HepG2 (cell line): ENCODE data around the gene CARMIL3. TPM values are rescaled to one million over a fixed set of nuclear protein-coding genes. Genes with fewer than 3 reads are reported as not detected.
A peak's percentile ranks its signal among the peaks of the same experiment; 100 is the strongest.

Experiments
- CBX1 ChIP-seq: IDR thresholded peaks from one replicate; pipeline ENCODE4 v1.6.1; 2016; ENCODE audit warnings: antibody characterized with exemption, low read depth
- KDM4B ChIP-seq: sonication (generic); formaldehyde crosslinking; IDR thresholded peaks from 2 replicates; pipeline ENCODE4 v1.4.0; 2020; ENCODE audit warnings: missing genetic modification reagents
- KDM5A ChIP-seq: fragments of 200-600 bp; sonication (generic); IDR thresholded peaks from 2 replicates; pipeline ENCODE4 v1.7.0; 2018; ENCODE audit warnings: antibody characterized with exemption, mild to moderate bottlenecking, low read length, borderline replicate concordance
- MBD4 ChIP-seq: IDR thresholded peaks from 2 replicates; pipeline ENCODE4 v1.6.1; 2012; ENCODE audit warnings: low read length, inconsistent platforms, borderline replicate concordance
- MBNL3 ChIP-seq: fragments of 250-450 bp; sonication (Bioruptor Pico); conservative IDR thresholded peaks from 2 replicates; pipeline ENCODE4 v1.8.0; 2022; ENCODE audit warnings: mild to moderate bottlenecking, inconsistent platforms
- NFE2L2 ChIP-seq: fragments of 150-350 bp; IDR thresholded peaks from 2 replicates; pipeline ENCODE4 v1.6.1; 2014; ENCODE audit warnings: low read length
- SETDB1 ChIP-seq: sonication (generic); formaldehyde crosslinking; IDR thresholded peaks from 2 replicates; pipeline ENCODE4 v1.5.1; 2020; ENCODE audit warnings: missing genetic modification reagents, mild to moderate bottlenecking, borderline replicate concordance
- SIN3A ChIP-seq: IDR thresholded peaks from 2 replicates; pipeline ENCODE4 v1.6.1; 2011; ENCODE audit warnings: low read depth, mild to moderate bottlenecking, control low read depth, low read length, borderline replicate concordance
- ZFP1 ChIP-seq: IDR thresholded peaks from 2 replicates; pipeline ENCODE4 v1.6.1; 2016
- ZFX ChIP-seq: sonication (generic); formaldehyde crosslinking; IDR thresholded peaks from 2 replicates; pipeline ENCODE4 v1.4.0; 2020; ENCODE audit warnings: mild to moderate bottlenecking, low read depth, missing genetic modification reagents, moderate library complexity
- ZFY ChIP-seq: sonication (generic); formaldehyde crosslinking; IDR thresholded peaks from 2 replicates; pipeline ENCODE4 v1.4.0; 2020; ENCODE audit warnings: missing genetic modification reagents
- ZNF10 ChIP-seq: sonication (generic); formaldehyde crosslinking; IDR thresholded peaks from 2 replicates; pipeline ENCODE4 v1.4.0; 2020; ENCODE audit warnings: mild to moderate bottlenecking, low read depth, missing genetic modification reagents, borderline replicate concordance
- ZNF138 ChIP-seq: sonication (generic); formaldehyde crosslinking; IDR thresholded peaks from 2 replicates; pipeline ENCODE4 v1.5.0; 2020; ENCODE audit warnings: mild to moderate bottlenecking, low read depth, missing genetic modification reagents
- ZNF260 ChIP-seq: sonication (generic); formaldehyde crosslinking; IDR thresholded peaks from 2 replicates; pipeline ENCODE4 v1.4.0; 2020; ENCODE audit warnings: missing genetic modification reagents, low read depth, mild to moderate bottlenecking, borderline replicate concordance
- ZNF382 ChIP-seq: sonication (generic); formaldehyde crosslinking; IDR thresholded peaks from 2 replicates; pipeline ENCODE4 v1.5.0; 2020; ENCODE audit warnings: missing genetic modification reagents, mild to moderate bottlenecking, borderline replicate concordance
- ZNF672 ChIP-seq: sonication (generic); formaldehyde crosslinking; IDR thresholded peaks from 2 replicates; pipeline ENCODE4 v1.8.1; 2022; ENCODE audit warnings: missing genetic modification reagents
- ZNF703 ChIP-seq: sonication (generic); formaldehyde crosslinking; IDR thresholded peaks from 2 replicates; pipeline ENCODE4 v1.5.1; 2020; ENCODE audit warnings: missing genetic modification reagents, mild to moderate bottlenecking, moderate library complexity, borderline replicate concordance
- polyA plus RNA-seq, 8 experiments: library from polyadenylated mRNA; depleted of rRNA in 3 of 8; stranded (reverse) in 7 of 8; unstranded in 1 of 8; fragments of >200 nt; fragmentation: Illumina TruSeq in 4 of 8; extraction: Trizol in 4 of 8; gene quantifications; 2 replicates each; pipeline versions ENCODE4 v1.2.1 to v1.2.3, GENCODE V29; 2011 to 2016; ENCODE audit warnings: low read depth in 4 of 8, missing spikeins in 1 of 8, mixed read lengths in 1 of 8; ENCODE audit not compliant: insufficient read depth in 1 of 8
- total RNA-seq, 5 experiments: library from RNA; depleted of rRNA; stranded (reverse); fragments of >200 nt; fragmentation: Illumina TruSeq; extraction: Trizol; gene quantifications; 2 replicates each; pipeline ENCODE4 v1.2.3, GENCODE V29; 2016; ENCODE audit warnings: low read depth in 1 of 5
- TF ChIP-seq, protein P1 (sequence below): sonication (generic); formaldehyde crosslinking; IDR thresholded peaks from 2 replicates; pipeline ENCODE4 v1.4.0; 2020; ENCODE audit warnings: mild to moderate bottlenecking, missing genetic modification reagents, borderline replicate concordance
- TF ChIP-seq, protein P2 (sequence below): sonication (generic); formaldehyde crosslinking; IDR thresholded peaks from 2 replicates; pipeline ENCODE4 v1.4.0; 2020; ENCODE audit warnings: missing genetic modification reagents
- TF ChIP-seq, protein P3 (sequence below): sonication (generic); formaldehyde crosslinking; IDR thresholded peaks from 2 replicates; pipeline ENCODE4 v1.8.1; 2023; ENCODE audit warnings: missing genetic modification reagents, mild to moderate bottlenecking, borderline replicate concordance
- TF ChIP-seq, protein P4 (sequence below): sonication (generic); formaldehyde crosslinking; IDR thresholded peaks from 2 replicates; pipeline ENCODE4 v1.4.0; 2020; ENCODE audit warnings: low read depth, missing genetic modification reagents

CARMIL3 gene
- total and polyA plus RNA-seq, 2 of the 13 experiments (the other 11 are each of a cell fraction or from before 2014, with no cell fraction given), result 0.27 to 0.55 TPM

DNA sequence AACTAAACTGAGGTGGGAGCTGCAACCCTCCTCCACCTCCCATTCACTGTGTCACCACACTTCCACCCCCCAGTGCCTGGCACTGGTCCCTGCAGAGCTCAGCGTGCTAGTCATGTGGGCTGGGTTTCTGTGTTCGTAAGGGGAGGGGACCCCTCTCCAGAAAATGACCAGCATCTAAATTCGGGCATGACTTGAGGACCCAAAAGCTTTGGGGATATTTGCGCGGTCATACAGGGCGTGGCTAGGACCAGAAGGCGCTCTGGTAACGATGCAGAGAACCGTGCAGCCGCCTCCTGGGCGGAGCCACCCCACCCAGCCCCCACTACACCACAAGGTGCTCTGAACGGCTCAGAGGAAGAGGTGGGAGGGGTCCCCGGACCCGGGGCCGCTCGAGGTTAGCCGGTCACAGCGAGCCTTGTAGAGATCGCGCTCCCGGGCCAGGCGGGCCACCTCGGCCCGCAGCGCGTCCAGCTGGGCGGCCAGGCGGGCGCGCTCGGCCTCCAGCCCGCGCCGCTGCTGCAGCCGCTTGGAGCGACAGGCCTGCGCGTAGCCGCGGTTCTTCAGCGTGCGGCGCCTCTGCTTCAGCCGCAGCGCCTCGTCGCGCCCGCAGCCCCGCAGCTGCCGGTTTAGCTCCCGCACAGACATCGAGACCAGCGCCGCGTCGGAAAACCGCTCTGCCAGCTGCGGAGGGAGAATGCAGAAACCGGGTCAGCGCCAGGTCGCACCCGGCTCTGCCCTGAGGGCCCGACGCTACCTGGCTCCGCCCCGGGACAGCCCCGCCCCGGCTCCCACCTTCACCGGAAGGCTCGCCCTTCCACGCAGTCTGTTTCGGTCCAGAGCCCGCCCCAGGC is 29.3 kb downstream of the CARMIL3 start (continued):
- no peak; the same call in 1 of the 2 replicates for TF ChIP-seq NFE2L2
- TF ChIP-seq MBD4, result no peak
- TF ChIP-seq ZFY (CRISPR knock-in tag), result peak; percentile 96
- no peak for TF ChIP-seq ZNF382
- peak; percentile 25; the same call in 1 of the 2 replicates for TF ChIP-seq SIN3A
- TF ChIP-seq, protein P1, sequence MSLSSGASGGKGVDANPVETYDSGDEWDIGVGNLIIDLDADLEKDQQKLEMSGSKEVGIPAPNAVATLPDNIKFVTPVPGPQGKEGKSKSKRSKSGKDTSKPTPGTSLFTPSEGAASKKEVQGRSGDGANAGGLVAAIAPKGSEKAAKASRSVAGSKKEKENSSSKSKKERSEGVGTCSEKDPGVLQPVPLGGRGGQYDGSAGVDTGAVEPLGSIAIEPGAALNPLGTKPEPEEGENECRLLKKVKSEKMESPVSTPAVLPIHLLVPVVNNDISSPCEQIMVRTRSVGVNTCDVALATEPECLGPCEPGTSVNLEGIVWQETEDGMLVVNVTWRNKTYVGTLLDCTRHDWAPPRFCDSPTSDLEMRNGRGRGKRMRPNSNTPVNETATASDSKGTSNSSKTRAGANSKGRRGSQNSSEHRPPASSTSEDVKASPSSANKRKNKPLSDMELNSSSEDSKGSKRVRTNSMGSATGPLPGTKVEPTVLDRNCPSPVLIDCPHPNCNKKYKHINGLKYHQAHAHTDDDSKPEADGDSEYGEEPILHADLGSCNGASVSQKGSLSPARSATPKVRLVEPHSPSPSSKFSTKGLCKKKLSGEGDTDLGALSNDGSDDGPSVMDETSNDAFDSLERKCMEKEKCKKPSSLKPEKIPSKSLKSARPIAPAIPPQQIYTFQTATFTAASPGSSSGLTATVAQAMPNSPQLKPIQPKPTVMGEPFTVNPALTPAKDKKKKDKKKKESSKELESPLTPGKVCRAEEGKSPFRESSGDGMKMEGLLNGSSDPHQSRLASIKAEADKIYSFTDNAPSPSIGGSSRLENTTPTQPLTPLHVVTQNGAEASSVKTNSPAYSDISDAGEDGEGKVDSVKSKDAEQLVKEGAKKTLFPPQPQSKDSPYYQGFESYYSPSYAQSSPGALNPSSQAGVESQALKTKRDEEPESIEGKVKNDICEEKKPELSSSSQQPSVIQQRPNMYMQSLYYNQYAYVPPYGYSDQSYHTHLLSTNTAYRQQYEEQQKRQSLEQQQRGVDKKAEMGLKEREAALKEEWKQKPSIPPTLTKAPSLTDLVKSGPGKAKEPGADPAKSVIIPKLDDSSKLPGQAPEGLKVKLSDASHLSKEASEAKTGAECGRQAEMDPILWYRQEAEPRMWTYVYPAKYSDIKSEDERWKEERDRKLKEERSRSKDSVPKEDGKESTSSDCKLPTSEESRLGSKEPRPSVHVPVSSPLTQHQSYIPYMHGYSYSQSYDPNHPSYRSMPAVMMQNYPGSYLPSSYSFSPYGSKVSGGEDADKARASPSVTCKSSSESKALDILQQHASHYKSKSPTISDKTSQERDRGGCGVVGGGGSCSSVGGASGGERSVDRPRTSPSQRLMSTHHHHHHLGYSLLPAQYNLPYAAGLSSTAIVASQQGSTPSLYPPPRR, result no peak
- TF ChIP-seq ZNF10, result no peak
- no peak for TF ChIP-seq SETDB1 (CRISPR knock-in tag)
- TF ChIP-seq, protein P2, sequence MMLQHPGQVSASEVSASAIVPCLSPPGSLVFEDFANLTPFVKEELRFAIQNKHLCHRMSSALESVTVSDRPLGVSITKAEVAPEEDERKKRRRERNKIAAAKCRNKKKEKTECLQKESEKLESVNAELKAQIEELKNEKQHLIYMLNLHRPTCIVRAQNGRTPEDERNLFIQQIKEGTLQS, result peak; percentile 77
- peak; percentile 93 for TF ChIP-seq ZFX
- TF ChIP-seq KDM4B, result no peak
- TF ChIP-seq MBNL3 (CRISPR knock-in tag), result no peak
- TF ChIP-seq ZNF138 (CRISPR knock-in tag), result no peak
- TF ChIP-seq ZNF260 (CRISPR knock-in tag), result no peak
- no peak for TF ChIP-seq ZNF672 (CRISPR knock-in tag)
- peak; percentile 3 for TF ChIP-seq CBX1
- peak; percentile 81; the same call in 1 of the 2 replicates for TF ChIP-seq ZNF703 (CRISPR knock-in tag)
- TF ChIP-seq, protein P3, sequence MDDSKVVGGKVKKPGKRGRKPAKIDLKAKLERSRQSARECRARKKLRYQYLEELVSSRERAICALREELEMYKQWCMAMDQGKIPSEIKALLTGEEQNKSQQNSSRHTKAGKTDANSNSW (CRISPR knock-in tag), result no peak
- TF ChIP-seq ZFP1 (CRISPR knock-in tag), result no peak
- TF ChIP-seq, protein P4, sequence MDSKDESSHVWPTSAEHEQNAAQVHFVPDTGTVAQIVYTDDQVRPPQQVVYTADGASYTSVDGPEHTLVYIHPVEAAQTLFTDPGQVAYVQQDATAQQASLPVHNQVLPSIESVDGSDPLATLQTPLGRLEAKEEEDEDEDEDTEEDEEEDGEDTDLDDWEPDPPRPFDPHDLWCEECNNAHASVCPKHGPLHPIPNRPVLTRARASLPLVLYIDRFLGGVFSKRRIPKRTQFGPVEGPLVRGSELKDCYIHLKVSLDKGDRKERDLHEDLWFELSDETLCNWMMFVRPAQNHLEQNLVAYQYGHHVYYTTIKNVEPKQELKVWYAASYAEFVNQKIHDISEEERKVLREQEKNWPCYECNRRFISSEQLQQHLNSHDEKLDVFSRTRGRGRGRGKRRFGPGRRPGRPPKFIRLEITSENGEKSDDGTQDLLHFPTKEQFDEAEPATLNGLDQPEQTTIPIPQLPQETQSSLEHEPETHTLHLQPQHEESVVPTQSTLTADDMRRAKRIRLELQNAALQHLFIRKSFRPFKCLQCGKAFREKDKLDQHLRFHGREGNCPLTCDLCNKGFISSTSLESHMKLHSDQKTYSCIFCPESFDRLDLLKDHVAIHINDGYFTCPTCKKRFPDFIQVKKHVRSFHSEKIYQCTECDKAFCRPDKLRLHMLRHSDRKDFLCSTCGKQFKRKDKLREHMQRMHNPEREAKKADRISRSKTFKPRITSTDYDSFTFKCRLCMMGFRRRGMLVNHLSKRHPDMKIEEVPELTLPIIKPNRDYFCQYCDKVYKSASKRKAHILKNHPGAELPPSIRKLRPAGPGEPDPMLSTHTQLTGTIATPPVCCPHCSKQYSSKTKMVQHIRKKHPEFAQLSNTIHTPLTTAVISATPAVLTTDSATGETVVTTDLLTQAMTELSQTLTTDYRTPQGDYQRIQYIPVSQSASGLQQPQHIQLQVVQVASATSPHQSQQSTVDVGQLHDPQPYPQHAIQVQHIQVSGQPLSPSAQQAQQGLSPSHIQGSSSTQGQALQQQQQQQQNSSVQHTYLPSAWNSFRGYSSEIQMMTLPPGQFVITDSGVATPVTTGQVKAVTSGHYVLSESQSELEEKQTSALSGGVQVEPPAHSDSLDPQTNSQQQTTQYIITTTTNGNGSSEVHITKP (CRISPR knock-in tag), result no peak
- TF ChIP-seq KDM5A, result no peak
